SK-N-SH treated with all-trans-retinoic acid at 6 μM for 48 hours (cell line): ENCODE data around the gene C3orf38.

Experiments
- ATAC-seq: fragments of 200-7000 bp; cut with Tn5 transposase; 3 replicates; pipeline ENCODE4 v1.9.1; 2020; ENCODE audit warnings: mild to moderate bottlenecking, moderate library complexity
- ARNTL ChIP-seq: fragments of 450-650 bp; formaldehyde crosslinking; IDR thresholded peaks from 2 replicates; pipeline ENCODE4 v1.5.0; 2020; ENCODE audit warnings: low read depth, mild to moderate bottlenecking, moderate library complexity, borderline replicate concordance
- BACH2 ChIP-seq: fragments of 250-450 bp; sonication (Bioruptor Pico); IDR thresholded peaks from 2 replicates; pipeline ENCODE4 v1.9.0; 2021; ENCODE audit warnings: mild to moderate bottlenecking, borderline replicate concordance
- CREB5 ChIP-seq: fragments of 250-450 bp; sonication (Bioruptor Pico); IDR thresholded peaks from 2 replicates; pipeline ENCODE4 v1.5.1; 2020; ENCODE audit warnings: low read depth, mild to moderate bottlenecking, moderate library complexity
- CSDC2 ChIP-seq: fragments of 250-450 bp; sonication (Bioruptor Pico); IDR thresholded peaks from 2 replicates; pipeline ENCODE4 v1.5.0; 2020; ENCODE audit warnings: mild to moderate bottlenecking, moderate library complexity
- CSRNP3 ChIP-seq: fragments of 250-450 bp; sonication (Bioruptor Pico); IDR thresholded peaks from 2 replicates; pipeline ENCODE4 v1.5.1; 2021; ENCODE audit warnings: mild to moderate bottlenecking, moderate library complexity
- ESRRG ChIP-seq: fragments of 250-450 bp; sonication (Bioruptor Pico); IDR thresholded peaks from 2 replicates; pipeline ENCODE4 v1.6.1; 2021; ENCODE audit warnings: mild to moderate bottlenecking
- GLIS3 ChIP-seq: fragments of 250-450 bp; sonication (Bioruptor Pico); IDR thresholded peaks from 2 replicates; pipeline ENCODE4 v1.5.0; 2020; ENCODE audit warnings: mild to moderate bottlenecking, moderate library complexity
- ISL1 ChIP-seq: fragments of 250-450 bp; sonication (Bioruptor Pico); IDR thresholded peaks from 2 replicates; pipeline ENCODE4 v2.1.2; 2022; ENCODE audit warnings: mild to moderate bottlenecking, moderate library complexity
- PPARA ChIP-seq: fragments of 250-450 bp; sonication (Bioruptor Pico); IDR thresholded peaks from 2 replicates; pipeline ENCODE4 v1.5.0; 2020; ENCODE audit warnings: mild to moderate bottlenecking, borderline replicate concordance
- RARB ChIP-seq: fragments of 250-450 bp; sonication (Bioruptor Pico); IDR thresholded peaks from 2 replicates; pipeline ENCODE4 v1.8.0; 2021; ENCODE audit warnings: mild to moderate bottlenecking, moderate library complexity
- TCF4 ChIP-seq: fragments of 250-450 bp; sonication (Bioruptor Pico); IDR thresholded peaks from 2 replicates; pipeline ENCODE4 v1.8.0; 2021; ENCODE audit warnings: mild to moderate bottlenecking, moderate library complexity, borderline replicate concordance
- TOX ChIP-seq: fragments of 250-450 bp; sonication (Bioruptor Pico); IDR thresholded peaks from 2 replicates; pipeline ENCODE4 v1.8.0; 2021; ENCODE audit warnings: mild to moderate bottlenecking, moderate library complexity, borderline replicate concordance
- TSHZ2 ChIP-seq: fragments of 250-450 bp; sonication (Bioruptor Pico); IDR thresholded peaks from 2 replicates; pipeline ENCODE4 v1.5.0; 2020; ENCODE audit warnings: mild to moderate bottlenecking, moderate library complexity
- ZC3H10 ChIP-seq: fragments of 250-450 bp; sonication (Bioruptor Pico); IDR thresholded peaks from 2 replicates; pipeline ENCODE4 v1.5.1; 2021; ENCODE audit warnings: mild to moderate bottlenecking, moderate library complexity
- ZFP30 ChIP-seq: fragments of 450-650 bp; formaldehyde crosslinking; IDR thresholded peaks from 2 replicates; pipeline ENCODE4 v1.5.0; 2022; ENCODE audit warnings: mild to moderate bottlenecking, moderate library complexity
- ZNF565 ChIP-seq: fragments of 450-650 bp; formaldehyde crosslinking; conservative IDR thresholded peaks from 2 replicates; pipeline ENCODE4 v1.5.0; 2020; ENCODE audit warnings: low read depth, mild to moderate bottlenecking, moderate library complexity
- ZNF8 ChIP-seq: fragments of 450-650 bp; formaldehyde crosslinking; IDR thresholded peaks from 2 replicates; pipeline ENCODE4 v1.5.0; 2020; ENCODE audit warnings: mild to moderate bottlenecking, moderate library complexity

C3orf38 gene

DNA sequence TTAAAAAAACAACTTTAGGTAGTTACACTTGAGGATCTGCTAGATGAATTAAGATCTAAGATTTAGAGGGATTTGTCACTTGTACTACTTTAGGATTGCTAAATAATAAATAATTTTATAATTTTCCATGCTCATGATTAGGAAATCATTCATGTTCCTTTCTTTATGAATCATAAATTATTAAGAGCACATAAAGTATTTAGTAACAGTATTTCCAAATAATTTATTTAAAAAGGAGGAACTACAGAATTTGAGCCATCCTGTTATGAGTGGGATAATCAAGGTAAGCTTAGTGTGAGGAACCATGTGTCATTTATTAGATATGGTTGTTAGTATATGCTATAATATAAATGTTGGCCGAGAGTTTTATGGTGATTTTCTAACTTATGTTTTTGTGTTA lies 37.5 kb upstream of the C3orf38 start:
- no peak for ATAC-seq
- TF ChIP-seq CSRNP3 (CRISPR knock-in tag) (no peak), ZC3H10 (CRISPR knock-in tag) (no peak), ESRRG (CRISPR knock-in tag) (no peak), PPARA (CRISPR knock-in tag) (no peak), TOX (CRISPR knock-in tag) (no peak), ISL1 (CRISPR knock-in tag) (no peak), CSDC2 (CRISPR knock-in tag) (no peak), TCF4 (CRISPR knock-in tag) (no peak), GLIS3 (CRISPR knock-in tag) (no peak), TSHZ2 (no peak), ZNF8 (CRISPR knock-in tag) (no peak), CREB5 (CRISPR knock-in tag) (no peak), ZFP30 (CRISPR knock-in tag) (no peak), ARNTL (CRISPR knock-in tag) (no peak)

DNA sequence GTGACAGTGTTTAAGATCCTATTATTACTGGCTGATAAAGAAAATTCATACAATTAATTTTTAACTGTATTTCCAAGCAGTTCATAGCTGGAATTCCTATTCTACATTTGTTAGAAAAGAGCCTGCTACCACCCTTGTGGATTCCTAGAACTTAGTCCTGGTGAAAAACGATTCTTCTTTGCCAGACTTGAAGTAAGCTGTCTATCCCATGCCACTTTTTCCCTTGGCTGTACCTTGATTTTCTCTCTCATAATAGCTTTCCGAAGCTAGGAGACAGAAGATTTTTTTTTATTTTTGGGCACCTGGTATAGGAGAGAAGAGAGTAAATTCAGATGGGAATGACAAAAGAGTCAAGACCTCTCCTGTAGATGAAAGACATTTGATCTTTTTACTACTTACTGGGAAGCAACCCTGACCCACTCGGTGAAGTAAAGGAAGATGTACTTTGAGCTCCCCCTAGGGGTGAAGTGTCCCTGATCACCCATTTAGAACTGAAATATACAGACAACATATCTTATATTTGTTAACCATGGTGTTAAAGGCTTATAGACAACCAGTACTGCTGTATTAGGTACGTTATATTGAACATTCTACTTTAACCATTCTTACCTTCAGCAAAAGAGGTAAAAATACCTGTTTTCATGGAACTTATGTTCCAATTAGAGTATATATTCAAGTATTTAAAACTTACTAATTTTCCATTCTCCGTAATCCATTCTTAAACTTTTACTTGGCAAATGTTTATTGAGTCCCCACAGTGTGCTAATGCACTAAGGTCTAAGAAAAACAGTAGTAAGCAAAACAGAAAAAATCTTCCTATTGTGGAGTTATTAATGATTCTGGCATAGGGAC lies 36.2 kb upstream of the C3orf38 start:
- TF ChIP-seq TOX (CRISPR knock-in tag) (no peak), TSHZ2 (no peak), RARB (CRISPR knock-in tag) (no peak), ZNF8 (CRISPR knock-in tag) (no peak)
- ATAC-seq: peak; percentile 99

DNA sequence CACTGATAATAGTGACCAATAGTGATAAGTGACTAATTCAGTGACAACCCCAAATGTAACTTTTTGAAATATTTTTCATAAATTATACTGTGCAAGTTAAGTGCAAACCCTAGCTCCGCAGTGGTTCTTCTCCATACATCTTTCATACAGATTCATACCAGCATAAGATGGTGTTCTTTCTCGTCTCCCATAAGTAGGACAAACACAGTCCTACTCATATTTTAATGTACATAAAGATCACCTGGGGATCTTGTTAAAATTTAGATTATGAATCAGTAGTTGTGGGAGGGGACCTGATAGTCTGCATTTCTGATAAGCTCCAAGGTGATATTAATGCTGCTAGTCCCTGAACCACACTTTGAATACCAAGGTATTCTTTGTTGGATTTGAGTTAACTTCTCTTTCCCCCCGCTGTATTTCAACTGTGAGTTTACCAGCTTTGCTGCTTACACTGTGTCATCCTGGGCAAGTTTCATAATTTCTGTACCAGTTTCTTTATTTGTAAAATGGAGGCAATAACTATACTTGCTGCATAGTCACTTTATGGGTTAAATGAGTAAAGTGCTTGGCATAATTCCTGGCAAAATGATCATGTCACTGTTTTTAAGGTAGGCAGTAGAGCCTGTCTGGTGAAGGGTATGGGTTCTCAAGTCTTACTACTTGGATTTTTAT lies 34.7 kb upstream of the C3orf38 start:
- no peak for ATAC-seq
- TF ChIP-seq BACH2 (CRISPR knock-in tag): no peak
- TF ChIP-seq ZFP30 (CRISPR knock-in tag): no peak
- TF ChIP-seq ZNF565: no peak
- no peak for TF ChIP-seq CREB5 (CRISPR knock-in tag)
